SK-N-SH (cell line): Measurements from ENCODE around the gene PTPRA. TPM values are rescaled to one million over a fixed set of nuclear protein-coding genes. Genes with fewer than 3 reads are reported as not detected.

Experiments used
- CTCF ChIA-PET: fragments of 300-600, 350-600 bp; formaldehyde crosslinking; extraction: SDS; loops from one replicate; lab custom pipeline; 2021; lab: Yijun Ruan, JAX
- POLR2A ChIA-PET: fragments of 350-600 bp; sonication (Branson Sonifier 250); formaldehyde crosslinking; extraction: SDS; loops from one replicate; lab custom pipeline; 2020; ENCODE audit warnings: antibody characterized with exemption, inconsistent platforms; lab: Yijun Ruan, JAX
- DNase-seq: peaks from one replicate; pipeline ENCODE4 v3.0.0; 2012
- H2AFZ ChIP-seq: fragments of 200-600 bp; sonication (generic); 2 replicates; pipeline ENCODE4 v1.8.1; 2016; ENCODE audit warnings: antibody characterized with exemption, mild to moderate bottlenecking, low read depth
- H3F3A ChIP-seq: fragments of 200-600 bp; sonication (generic); replicated peaks from 2 replicates; pipeline ENCODE3; 2016; ENCODE audit warnings: antibody characterized with exemption, mild to moderate bottlenecking; ENCODE audit not compliant: insufficient read depth
- H3K27ac ChIP-seq, 2 experiments: fragments of 200-500 bp in 1 of 2; fragments of 200-600 bp in 1 of 2; sonication (Bioruptor generic) in 1 of 2; sonication (generic), shearing (Covaris generic) in 1 of 2; 2 replicates each; pipeline versions ENCODE4 v1.5.1 to v1.6.1; 2014 to 2016; ENCODE audit warnings: low read depth in 2 of 2, inconsistent platforms in 1 of 2, low read length in 1 of 2, mild to moderate bottlenecking in 1 of 2, mixed read lengths in 1 of 2
- H3K27me3 ChIP-seq: fragments of 200-600 bp; sonication (generic), shearing (Covaris generic); 2 replicates; pipeline ENCODE4 v1.6.1; 2016; ENCODE audit warnings: mixed run types; ENCODE audit not compliant: insufficient read depth
- H3K36me3 ChIP-seq, 2 experiments: fragments of 200-500 bp in 1 of 2; fragments of 200-600 bp in 1 of 2; sonication (Bioruptor generic) in 1 of 2; sonication (generic) in 1 of 2; replicated peaks in 1 of 2; 2 replicates each; pipeline versions ENCODE3 to v1.5.1; 2014 to 2016; ENCODE audit warnings: low read length in 1 of 2, mild to moderate bottlenecking in 1 of 2; ENCODE audit not compliant: insufficient read depth in 2 of 2, control insufficient read depth in 1 of 2
- H3K4me1 ChIP-seq, 2 experiments: fragments of 200-500 bp in 1 of 2; fragments of 200-600 bp in 1 of 2; sonication (Bioruptor generic) in 1 of 2; sonication (generic), shearing (Covaris generic) in 1 of 2; 2 replicates each; pipeline versions ENCODE4 v1.5.1 to v1.6.1; 2014 to 2016; ENCODE audit warnings: low read depth in 1 of 2, low read length in 1 of 2, mixed run types in 1 of 2; ENCODE audit not compliant: insufficient read depth in 2 of 2, control insufficient read depth in 1 of 2
- H3K4me2 ChIP-seq: fragments of 200-600 bp; sonication (generic), shearing (Covaris generic); 2 replicates; pipeline ENCODE4 v1.6.1; 2017; ENCODE audit warnings: mixed run types
- H3K4me3 ChIP-seq, 2 experiments: fragments of 200-500 bp in 1 of 2; fragments of 200-600 bp in 1 of 2; sonication (Bioruptor generic) in 1 of 2; sonication (generic), shearing (Covaris generic) in 1 of 2; 2 replicates each; pipeline versions ENCODE4 v1.5.1 to v1.8.1; 2014 to 2016; ENCODE audit warnings: low read depth in 2 of 2, inconsistent platforms in 1 of 2, low read length in 1 of 2, mild to moderate bottlenecking in 1 of 2, mixed read lengths in 1 of 2, moderate library complexity in 1 of 2
- H3K79me2 ChIP-seq: fragments of 200-600 bp; sonication (generic); 2 replicates; pipeline ENCODE4 v1.8.1; 2017; ENCODE audit warnings: mild to moderate bottlenecking; ENCODE audit not compliant: insufficient read depth
- H3K9ac ChIP-seq: fragments of 200-600 bp; sonication (generic); 2 replicates; pipeline ENCODE4 v1.6.1; 2017; ENCODE audit warnings: mixed run types
- H3K9me2 ChIP-seq: fragments of 200-600 bp; sonication (generic); 2 replicates; pipeline ENCODE4 v1.6.1; 2017; ENCODE audit warnings: mixed run types
- H3K9me3 ChIP-seq: fragments of 200-600 bp; sonication (generic); 2 replicates; pipeline ENCODE4 v1.6.1; 2017; ENCODE audit warnings: mixed run types, mild to moderate bottlenecking, moderate library complexity
- H4K20me1 ChIP-seq: fragments of 200-600 bp; sonication (generic); 2 replicates; pipeline ENCODE4 v1.6.1; 2017; ENCODE audit warnings: mild to moderate bottlenecking, mixed run types; ENCODE audit not compliant: insufficient read depth
- CHD2 ChIP-seq: fragments of 150-350 bp; IDR thresholded peaks from 2 replicates; pipeline ENCODE4 v1.6.1; 2018; ENCODE audit warnings: low read length; ENCODE audit not compliant: partially characterized antibody
- ELF1 ChIP-seq: IDR thresholded peaks from 2 replicates; pipeline ENCODE4 v1.4.0; 2012
- EZH2phosphoT487 ChIP-seq: fragments of 200-600 bp; sonication (generic); IDR thresholded peaks from 2 replicates; pipeline ENCODE4 v1.6.1; 2017; ENCODE audit warnings: low read depth, mixed run types, mild to moderate bottlenecking, antibody characterized with exemption, moderate library complexity, borderline replicate concordance
- FOSL2 ChIP-seq: IDR thresholded peaks from 2 replicates; pipeline ENCODE4 v1.4.0; 2012; ENCODE audit warnings: low read depth, mild to moderate bottlenecking, moderate library complexity, borderline replicate concordance
- FOXM1 ChIP-seq: IDR thresholded peaks from 2 replicates; pipeline ENCODE4 v1.4.0; 2012; ENCODE audit warnings: low read depth, mild to moderate bottlenecking
- GABPA ChIP-seq: IDR thresholded peaks from 2 replicates; pipeline ENCODE4 v1.4.0; 2012; ENCODE audit warnings: low read depth, mild to moderate bottlenecking
- GATA2 ChIP-seq: sonication (generic); formaldehyde crosslinking; IDR thresholded peaks from 2 replicates; pipeline ENCODE4 v1.5.0; 2020; ENCODE audit warnings: mild to moderate bottlenecking, missing genetic modification reagents
- JUND ChIP-seq: IDR thresholded peaks from 2 replicates; pipeline ENCODE4 v1.4.0; 2012
- MXI1 ChIP-seq: IDR thresholded peaks from 2 replicates; pipeline ENCODE4 v1.6.1; 2012; ENCODE audit warnings: mild to moderate bottlenecking, low read depth, low read length, improper control_type of control experiment
- NFIC ChIP-seq: IDR thresholded peaks from 2 replicates; pipeline ENCODE4 v1.4.0; 2012; ENCODE audit warnings: borderline replicate concordance
- NRF1 ChIP-seq: IDR thresholded peaks from 2 replicates; pipeline ENCODE4 v1.6.1; 2012; ENCODE audit warnings: low read depth, mild to moderate bottlenecking, low read length
- POLR2AphosphoS5 ChIP-seq: IDR thresholded peaks from 2 replicates; pipeline ENCODE4 v1.6.1; 2012; ENCODE audit warnings: low read depth, low read length
- RAD21 ChIP-seq: IDR thresholded peaks from 2 replicates; pipeline ENCODE4 v1.6.1; 2012; ENCODE audit warnings: mild to moderate bottlenecking, low read length
- RXRA ChIP-seq: IDR thresholded peaks from 2 replicates; pipeline ENCODE4 v1.4.0; 2012; ENCODE audit warnings: low read depth, mild to moderate bottlenecking, borderline replicate concordance
- SIN3A ChIP-seq: IDR thresholded peaks from 2 replicates; pipeline ENCODE4 v1.6.1; 2012; ENCODE audit warnings: low read depth, mild to moderate bottlenecking, low read length, moderate library complexity, borderline replicate concordance
- TAF1 ChIP-seq: IDR thresholded peaks from 2 replicates; pipeline ENCODE4 v1.6.1; 2012; ENCODE audit warnings: low read depth, mild to moderate bottlenecking, low read length, moderate library complexity, borderline replicate concordance
- TCF12 ChIP-seq: IDR thresholded peaks from 2 replicates; pipeline ENCODE4 v1.4.0; 2012
- TEAD4 ChIP-seq: IDR thresholded peaks from 2 replicates; pipeline ENCODE4 v1.4.0; 2012; ENCODE audit warnings: mild to moderate bottlenecking, borderline replicate concordance; ENCODE audit not compliant: insufficient read depth
- YY1 ChIP-seq: IDR thresholded peaks from 2 replicates; pipeline ENCODE4 v1.4.0; 2012; ENCODE audit warnings: low read depth, mild to moderate bottlenecking
- WGBS: methylation state at CpG from one replicate; pipeline ENCODE4 v1.1.6; 2017; ENCODE audit warnings: low lambda C conversion rate; 5-methylcytosine and 5-hydroxymethylcytosine counted together
- polyA plus RNA-seq, 3 experiments: library from polyadenylated mRNA; depleted of rRNA; stranded (reverse); fragments of >200 nt; gene quantifications; 2 replicates each; pipeline ENCODE4 v1.2.3, GENCODE V29; 2012
- TF ChIP-seq, protein P1 (sequence below): fragments of 150-350 bp; IDR thresholded peaks from 2 replicates; pipeline ENCODE4 v1.6.1; 2017; ENCODE audit warnings: antibody characterized with exemption, low read length, low read depth, borderline replicate concordance
- TF ChIP-seq, protein P2 (sequence below): IDR thresholded peaks from 2 replicates; pipeline ENCODE4 v1.4.0; 2012; ENCODE audit warnings: low read depth, borderline replicate concordance

The PTPRA gene
- polyA plus RNA-seq, 1 of the 3 experiments (the other 2 are of a cell fraction) = 47.6 TPM

DNA sequence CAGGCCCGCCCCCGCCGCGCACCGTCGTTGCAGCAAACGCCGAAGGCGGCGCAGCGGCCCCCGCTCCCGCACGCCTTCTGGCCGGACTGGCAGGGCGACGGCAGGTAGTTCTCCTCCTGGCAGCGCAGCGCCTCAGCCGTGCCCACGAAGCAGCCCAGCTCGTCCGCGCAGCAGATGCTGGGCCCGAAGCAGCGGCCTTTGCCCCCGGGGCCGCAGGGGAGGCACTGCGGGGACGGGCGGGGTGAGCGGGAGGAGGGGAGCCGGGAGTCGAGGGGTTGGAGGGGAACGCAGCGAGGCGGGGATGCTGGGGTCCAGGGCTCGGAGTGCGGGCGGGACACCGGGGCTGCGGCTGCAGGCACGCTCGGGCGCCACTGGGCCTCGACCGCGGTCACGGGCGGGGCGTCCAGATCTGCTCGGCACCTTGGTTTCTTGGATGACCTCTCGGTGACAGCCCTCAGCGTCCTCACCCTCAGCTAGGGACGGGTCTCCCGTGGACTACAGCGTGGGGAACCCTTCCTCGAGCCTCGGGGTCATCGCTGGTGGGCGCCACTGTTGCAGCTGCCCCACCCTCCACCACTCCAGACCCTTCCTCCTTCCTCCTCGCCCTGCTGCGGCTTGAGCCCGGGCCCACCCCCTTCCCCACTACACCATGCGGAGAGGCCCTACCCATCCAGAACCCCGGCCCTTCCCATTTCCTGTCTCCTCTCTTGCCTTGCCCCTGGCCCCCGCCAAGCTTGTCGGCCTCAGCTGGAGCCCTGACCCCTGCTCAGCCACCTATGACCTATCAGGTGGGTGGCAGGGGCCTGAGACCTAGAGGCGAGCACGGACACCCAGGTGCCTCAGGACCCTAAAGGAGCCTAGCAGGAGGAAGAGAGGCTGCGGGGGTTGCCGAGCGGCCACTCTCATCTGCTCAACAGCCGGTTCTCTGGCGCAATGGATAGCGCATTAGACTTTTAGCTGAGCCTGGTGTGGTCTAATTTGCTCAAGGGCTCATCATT is 210.0 kb downstream of the PTPRA start:
- no peaks in the 10 kb centered on the region for H3K79me2 ChIP-seq
- H4K20me1 ChIP-seq = no peaks in the 10 kb centered on the region
- no peaks in the 10 kb centered on the region for H3K9me3 ChIP-seq
- DNase-seq = peak; percentile 54
- WGBS = 84% methylated on average over 38 of the region's 76 CpGs
- H3K9ac ChIP-seq = no peak overlapping the region
- no peaks in the 10 kb centered on the region for H3K27me3 ChIP-seq
- TF ChIP-seq NRF1 (no peak), GABPA (no peak), GATA2 (CRISPR knock-in tag) (no peak), FOXM1 (no peak), EZH2phosphoT487 (no peak), MXI1 (no peak), FOSL2 (no peak), TCF12 (no peak), TAF1 (no peak), NFIC (no peak), RXRA (no peak), POLR2AphosphoS5 (no peak)
- TF ChIP-seq, protein P1, sequence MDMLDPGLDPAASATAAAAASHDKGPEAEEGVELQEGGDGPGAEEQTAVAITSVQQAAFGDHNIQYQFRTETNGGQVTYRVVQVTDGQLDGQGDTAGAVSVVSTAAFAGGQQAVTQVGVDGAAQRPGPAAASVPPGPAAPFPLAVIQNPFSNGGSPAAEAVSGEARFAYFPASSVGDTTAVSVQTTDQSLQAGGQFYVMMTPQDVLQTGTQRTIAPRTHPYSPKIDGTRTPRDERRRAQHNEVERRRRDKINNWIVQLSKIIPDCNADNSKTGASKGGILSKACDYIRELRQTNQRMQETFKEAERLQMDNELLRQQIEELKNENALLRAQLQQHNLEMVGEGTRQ = no peak
- no peak overlapping the region for H3K27ac ChIP-seq
- H3F3A ChIP-seq = no peaks in the 10 kb centered on the region
- H3K4me1 ChIP-seq = peaks cover 2 to 5% of the 10 kb centered on the region in 2 experiments; a peak in 2 of 4 replicates
- no peak overlapping the region for H3K4me3 ChIP-seq
- CTCF ChIA-PET = no interaction called here
- no peaks in the 10 kb centered on the region for H3K36me3 ChIP-seq
- POLR2A ChIA-PET = no interaction called here
- no peak overlapping the region for H2AFZ ChIP-seq
- H3K4me2 ChIP-seq = no peak overlapping the region
- no peaks in the 10 kb centered on the region for H3K9me2 ChIP-seq

DNA sequence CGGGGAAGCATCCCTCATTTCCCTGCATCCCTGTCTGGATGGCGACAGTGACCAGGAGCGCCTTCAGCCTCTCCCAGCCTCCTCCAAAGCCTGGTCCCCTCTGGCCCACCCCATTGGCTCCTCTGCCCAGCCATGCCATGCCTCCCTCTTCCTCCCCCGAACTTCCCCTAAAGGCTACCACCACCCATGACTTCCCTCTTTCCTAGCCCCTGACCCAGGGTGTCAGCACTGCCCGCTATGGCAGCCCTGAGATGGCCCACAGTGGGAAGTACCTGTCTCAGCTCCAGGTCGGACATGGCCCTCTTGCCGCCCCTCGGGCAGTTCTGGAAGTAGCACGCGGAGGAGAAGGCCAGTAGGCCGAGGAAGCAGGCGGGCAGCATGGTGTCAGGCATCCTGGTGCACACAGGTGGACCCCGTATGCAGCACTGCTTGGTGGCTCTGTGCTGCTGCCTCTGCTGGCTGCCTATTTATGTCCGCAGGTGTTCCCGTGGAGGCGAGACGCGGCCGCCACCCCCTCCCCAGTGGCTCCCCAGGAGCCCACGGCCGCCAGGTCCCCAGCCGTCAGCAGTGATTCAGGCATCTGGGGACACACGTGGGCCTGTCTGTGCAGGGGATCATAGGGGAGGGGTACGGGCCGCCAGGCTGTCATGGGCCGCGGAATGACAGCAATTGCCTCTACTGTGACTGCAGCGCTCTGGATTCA is 211.2 kb downstream of the PTPRA start, which contains the start of gene AVP:
AVP (minus strand) TSS at position 442 of the 703 bp plus-strand sequence; CDS start at position 392, 50 bp downstream.
- Histone ChIP-seq H3K79me2 (no peaks in the 10 kb centered on the region), H3K27me3 (no peaks in the 10 kb centered on the region), H3K4me3 (no peak within 1 kb of the TSS), H3K4me1 (peaks cover 2 to 5% of the 10 kb centered on the region in 2 experiments; a peak in 2 of 4 replicates), H3K4me2 (no peak within 1 kb of the TSS), H2AFZ (no peak within 1 kb of the TSS), H3K27ac (no peak within 1 kb of the TSS), H3K9me3 (no peaks in the 10 kb centered on the region), H3K36me3 (no peaks in the 10 kb centered on the region), H3K9ac (no peak within 1 kb of the TSS), H3K9me2 (no peaks in the 10 kb centered on the region), H4K20me1 (no peaks in the 10 kb centered on the region), H3F3A (no peaks in the 10 kb centered on the region)
- POLR2A ChIA-PET = no interaction called here
- WGBS = 88% methylated on average over 7 of the region's 28 CpGs
- CTCF ChIA-PET = no interaction called here
- no peak for DNase-seq
- TF ChIP-seq MXI1 = no peak
- no peak for TF ChIP-seq SIN3A
- no peak for TF ChIP-seq EZH2phosphoT487
- no peak for TF ChIP-seq RAD21
- no peak for TF ChIP-seq TEAD4
- TF ChIP-seq, protein P2, sequence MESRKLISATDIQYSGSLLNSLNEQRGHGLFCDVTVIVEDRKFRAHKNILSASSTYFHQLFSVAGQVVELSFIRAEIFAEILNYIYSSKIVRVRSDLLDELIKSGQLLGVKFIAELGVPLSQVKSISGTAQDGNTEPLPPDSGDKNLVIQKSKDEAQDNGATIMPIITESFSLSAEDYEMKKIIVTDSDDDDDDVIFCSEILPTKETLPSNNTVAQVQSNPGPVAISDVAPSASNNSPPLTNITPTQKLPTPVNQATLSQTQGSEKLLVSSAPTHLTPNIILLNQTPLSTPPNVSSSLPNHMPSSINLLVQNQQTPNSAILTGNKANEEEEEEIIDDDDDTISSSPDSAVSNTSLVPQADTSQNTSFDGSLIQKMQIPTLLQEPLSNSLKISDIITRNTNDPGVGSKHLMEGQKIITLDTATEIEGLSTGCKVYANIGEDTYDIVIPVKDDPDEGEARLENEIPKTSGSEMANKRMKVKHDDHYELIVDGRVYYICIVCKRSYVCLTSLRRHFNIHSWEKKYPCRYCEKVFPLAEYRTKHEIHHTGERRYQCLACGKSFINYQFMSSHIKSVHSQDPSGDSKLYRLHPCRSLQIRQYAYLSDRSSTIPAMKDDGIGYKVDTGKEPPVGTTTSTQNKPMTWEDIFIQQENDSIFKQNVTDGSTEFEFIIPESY = no peak
- TF ChIP-seq RXRA = no peak
- TF ChIP-seq CHD2 = no peak
- TF ChIP-seq FOSL2 = no peak
- TF ChIP-seq JUND = no peak
- TF ChIP-seq NRF1 = no peak
- no peak for TF ChIP-seq YY1
- no peak for TF ChIP-seq ELF1
- no peak for TF ChIP-seq GABPA
